ENCODE measurements around the gene ECHDC3. TPM values are rescaled to one million over a fixed set of nuclear protein-coding genes. Genes with fewer than 3 reads are reported as not detected.

Gene ECHDC3
- polyA plus RNA-seq, 2 of the 4 experiments (the other 2 are of a cell fraction) = 6.0 to 6.1 TPM

GRCh38 chr10:11716686-11717085 is 25.5 kb upstream of the ECHDC3 start:
- H3K27ac ChIP-seq = no peak overlapping the region
- ChIA-PET CTCF (interaction anchor here (1.2 to 2.1 kb wide), 3 partner anchors 9 to 201 kb away, joined by 4 to 12 read pairs (median 8); no protein-coding TSS in a partner anchor), POLR2A (no interaction called here)
- FAIRE-seq (no peak), DNase-seq (ENCODE audit: low read depth in 1 of 2, low spot score in 1 of 2) (no peak), ATAC-seq (no peak)
- no peak overlapping the region for H3K4me3 ChIP-seq
- no peak overlapping the region for H3K4me2 ChIP-seq
- peaks cover 5% of the 10 kb centered on the region; the same call in 1 of the 3 replicates for H3K9me3 ChIP-seq
- H3K4me1 ChIP-seq = peaks cover 9% of the 10 kb centered on the region; the same call in 1 of the 3 replicates
- TF ChIP-seq POLR2A (IDR thresholded peaks at IDR 0.05; ENCODE audit: low read length) (no peak), ZFP36 (IDR thresholded peaks at IDR 0.05; ENCODE audit: borderline replicate concordance, partially characterized antibody) (no peak), ZC3H11A (IDR thresholded peaks at IDR 0.05) (no peak), CHD4 (IDR thresholded peaks at IDR 0.05; ENCODE audit: borderline replicate concordance) (no peak), HOXA7 (CRISPR knock-in tag; IDR thresholded peaks at IDR 0.05) (no peak), RNF2 (IDR thresholded peaks at IDR 0.05; ENCODE audit: borderline replicate concordance, low read depth) (no peak), FOSB (CRISPR knock-in tag; IDR thresholded peaks at IDR 0.05) (no peak), ZSCAN20 (CRISPR knock-in tag; IDR thresholded peaks at IDR 0.05) (no peak), CBX2 (IDR thresholded peaks at IDR 0.05; ENCODE audit: borderline replicate concordance, low read depth) (no peak), USF2 (IDR thresholded peaks at IDR 0.05) (no peak), HOXB5 (CRISPR knock-in tag; IDR thresholded peaks at IDR 0.05) (no peak), BHLHE40 (IDR thresholded peaks at IDR 0.05; ENCODE audit: low read depth, low read length) (no peak), HOXB13 (CRISPR knock-in tag; IDR thresholded peaks at IDR 0.05; ENCODE audit: low read depth) (no peak), KDM5A (IDR thresholded peaks at IDR 0.05) (no peak), EHF (CRISPR knock-in tag; IDR thresholded peaks at IDR 0.05) (no peak), NR3C1 (IDR thresholded peaks at IDR 0.05) (no peak), RARB (CRISPR knock-in tag; IDR thresholded peaks at IDR 0.05) (no peak), NFE2L2 (conservative IDR thresholded peaks at IDR 0.05; ENCODE audit: low read length) (no peak), POLR2AphosphoS2 (conservative IDR thresholded peaks at IDR 0.05; ENCODE audit: low read length) (no peak)
- 85% methylated on average over 4 of the region's 4 CpGs for WGBS (ENCODE audit: missing lambda C conversion rate)

- 67% methylated on average over 13 of the region's 13 CpGs for WGBS (ENCODE audit: missing lambda C conversion rate)
- no peak for FAIRE-seq
- H3K4me2 ChIP-seq = no peak overlapping the region
- no peak overlapping the region for H3K4me3 ChIP-seq
- DNase-seq (ENCODE audit: low read depth in 1 of 2, low spot score in 1 of 2) = no peak
- TF ChIP-seq BCL3 (IDR thresholded peaks at IDR 0.05) (no peak), EP300 (IDR thresholded peaks at IDR 0.05) (no peak)
- H3K27ac ChIP-seq = no peak overlapping the region
- no peak for ATAC-seq
- peaks cover 5% of the 10 kb centered on the region; the same call in 1 of the 3 replicates for H3K9me3 ChIP-seq
- peaks cover 9% of the 10 kb centered on the region; the same call in 1 of the 3 replicates for H3K4me1 ChIP-seq
- CTCF ChIA-PET = interaction anchor here (1.0 to 11.9 kb wide), 3 partner anchors 39 to 205 kb away, joined by 3 to 128 read pairs (median 5); no protein-coding TSS in a partner anchor
- POLR2A ChIA-PET = no interaction called here
Measured at GRCh38 chr10:11719496-11720259, 22.5 kb upstream of the ECHDC3 start.

- ATAC-seq (no peak), DNase-seq (ENCODE audit: low read depth in 1 of 2, low spot score in 1 of 2) (no peak), FAIRE-seq (no peak)
- POLR2A ChIA-PET = no interaction called here
- no peak overlapping the region for H3K27ac ChIP-seq
- CTCF ChIA-PET = interaction anchor here (1.0 to 11.9 kb wide), 3 partner anchors 38 to 205 kb away, joined by 3 to 128 read pairs (median 5); no protein-coding TSS in a partner anchor
- no peak overlapping the region for H3K4me3 ChIP-seq
- peaks cover 5% of the 10 kb centered on the region; the same call in 1 of the 3 replicates for H3K9me3 ChIP-seq
- H3K4me1 ChIP-seq = peaks cover 9% of the 10 kb centered on the region; the same call in 1 of the 3 replicates
- WGBS (ENCODE audit: missing lambda C conversion rate) = 90% methylated on average over 11 of the region's 11 CpGs
- TF ChIP-seq NFE2L2 (conservative IDR thresholded peaks at IDR 0.05; ENCODE audit: low read length) = no peak
- TF ChIP-seq JUNB (IDR thresholded peaks at IDR 0.05) = no peak
- TF ChIP-seq TP53 (CRISPR knock-in tag; IDR thresholded peaks at IDR 0.05) = no peak
- TF ChIP-seq TFCP2L1 (CRISPR knock-in tag; IDR thresholded peaks at IDR 0.05) = no peak
- no peak for TF ChIP-seq HEYL (CRISPR knock-in tag; IDR thresholded peaks at IDR 0.05)
- TF ChIP-seq GATA3 (IDR thresholded peaks at IDR 0.05; ENCODE audit: borderline replicate concordance) = no peak
- no peak for TF ChIP-seq ZFP36 (IDR thresholded peaks at IDR 0.05; ENCODE audit: borderline replicate concordance, partially characterized antibody)
- TF ChIP-seq PHF8 (IDR thresholded peaks at IDR 0.05; ENCODE audit: borderline replicate concordance, low read depth) = no peak
- TF ChIP-seq USF2 (IDR thresholded peaks at IDR 0.05) = no peak
- TF ChIP-seq ZC3H11A (IDR thresholded peaks at IDR 0.05) = no peak
- no peak for TF ChIP-seq ZSCAN20 (CRISPR knock-in tag; IDR thresholded peaks at IDR 0.05)
- no peak for TF ChIP-seq BHLHE40 (IDR thresholded peaks at IDR 0.05; ENCODE audit: low read depth, low read length)
- TF ChIP-seq HOXB5 (CRISPR knock-in tag; IDR thresholded peaks at IDR 0.05) = no peak
- no peak overlapping the region for H3K4me2 ChIP-seq
Measured at GRCh38 chr10:11720260-11720741, 21.9 kb upstream of the ECHDC3 start.
